Gastrocnemius medialis (tissue), 4 donors: ENCODE data around the gene OR56B4.

Experiments used
- POLR2A ChIP-seq, 2 donors: fragments of 450-650 bp; IDR thresholded peaks; one replicate each; pipeline ENCODE4 v1.6.1; 2017; ENCODE audit warnings: antibody characterized with exemption in 2 of 2, mild to moderate bottlenecking in 2 of 2, moderate library complexity in 2 of 2
- TF ChIP-seq, protein P1 (sequence below), 5 experiments: fragments of 450-650 bp in 3 of 5; fragments of 200-600 bp in 2 of 5; sonication (generic) in 2 of 5; IDR thresholded peaks in 4 of 5; conservative IDR thresholded peaks in 1 of 5; 1 replicate in 4 of 5; 2 replicates in 1 of 5; pipeline ENCODE4 v1.5.1; 2016 to 2019; ENCODE audit warnings: antibody characterized with exemption in 5 of 5, mild to moderate bottlenecking in 3 of 5, moderate library complexity in 3 of 5

DNA sequence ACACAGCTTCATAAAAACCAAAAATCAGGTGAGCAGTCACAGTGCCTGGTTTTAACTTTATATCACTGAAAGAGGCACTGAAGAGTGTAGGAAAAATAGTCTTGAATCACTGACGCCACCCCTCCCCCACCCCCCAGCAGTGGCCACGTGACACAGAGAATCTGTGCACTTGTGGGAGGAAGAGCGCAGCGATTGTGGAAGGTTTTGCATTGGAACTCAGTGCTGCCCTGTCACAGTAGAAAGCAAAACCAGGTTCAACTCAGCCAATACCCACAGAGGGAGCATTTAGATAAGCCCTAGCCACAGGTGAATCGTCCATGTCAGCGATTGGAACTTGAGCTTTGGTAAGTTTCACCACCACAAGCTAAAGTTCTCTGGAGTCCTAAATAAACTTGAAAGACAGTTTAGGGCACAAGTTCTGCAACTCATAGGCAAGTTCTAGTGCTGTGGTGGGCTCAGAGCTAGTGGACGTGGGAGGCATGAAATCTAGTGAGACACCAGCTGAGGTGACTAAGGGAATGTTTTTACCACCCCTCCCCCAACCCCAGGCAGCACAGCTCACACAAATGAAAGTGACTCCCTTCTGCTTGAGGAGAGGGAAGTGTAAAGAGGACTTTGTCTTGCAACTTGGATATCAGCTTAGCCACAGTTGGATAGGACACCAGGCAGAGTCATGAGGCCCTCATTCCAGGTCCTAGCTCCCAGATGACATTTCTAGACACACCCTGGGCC lies 49.3 kb downstream of the OR56B4 start:
- no peak for TF ChIP-seq POLR2A (IDR thresholded peaks at IDR 0.05)
- TF ChIP-seq, protein P1, sequence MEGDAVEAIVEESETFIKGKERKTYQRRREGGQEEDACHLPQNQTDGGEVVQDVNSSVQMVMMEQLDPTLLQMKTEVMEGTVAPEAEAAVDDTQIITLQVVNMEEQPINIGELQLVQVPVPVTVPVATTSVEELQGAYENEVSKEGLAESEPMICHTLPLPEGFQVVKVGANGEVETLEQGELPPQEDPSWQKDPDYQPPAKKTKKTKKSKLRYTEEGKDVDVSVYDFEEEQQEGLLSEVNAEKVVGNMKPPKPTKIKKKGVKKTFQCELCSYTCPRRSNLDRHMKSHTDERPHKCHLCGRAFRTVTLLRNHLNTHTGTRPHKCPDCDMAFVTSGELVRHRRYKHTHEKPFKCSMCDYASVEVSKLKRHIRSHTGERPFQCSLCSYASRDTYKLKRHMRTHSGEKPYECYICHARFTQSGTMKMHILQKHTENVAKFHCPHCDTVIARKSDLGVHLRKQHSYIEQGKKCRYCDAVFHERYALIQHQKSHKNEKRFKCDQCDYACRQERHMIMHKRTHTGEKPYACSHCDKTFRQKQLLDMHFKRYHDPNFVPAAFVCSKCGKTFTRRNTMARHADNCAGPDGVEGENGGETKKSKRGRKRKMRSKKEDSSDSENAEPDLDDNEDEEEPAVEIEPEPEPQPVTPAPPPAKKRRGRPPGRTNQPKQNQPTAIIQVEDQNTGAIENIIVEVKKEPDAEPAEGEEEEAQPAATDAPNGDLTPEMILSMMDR (IDR thresholded peaks at IDR 0.05 in 4 of 5, conservative IDR thresholded peaks at IDR 0.05 in 1 of 5): no peak
